ENCODE results near the gene ITGA5.
A peak's percentile ranks its signal among the peaks of the same experiment; 100 is the strongest.

ITGA5 gene

DNA sequence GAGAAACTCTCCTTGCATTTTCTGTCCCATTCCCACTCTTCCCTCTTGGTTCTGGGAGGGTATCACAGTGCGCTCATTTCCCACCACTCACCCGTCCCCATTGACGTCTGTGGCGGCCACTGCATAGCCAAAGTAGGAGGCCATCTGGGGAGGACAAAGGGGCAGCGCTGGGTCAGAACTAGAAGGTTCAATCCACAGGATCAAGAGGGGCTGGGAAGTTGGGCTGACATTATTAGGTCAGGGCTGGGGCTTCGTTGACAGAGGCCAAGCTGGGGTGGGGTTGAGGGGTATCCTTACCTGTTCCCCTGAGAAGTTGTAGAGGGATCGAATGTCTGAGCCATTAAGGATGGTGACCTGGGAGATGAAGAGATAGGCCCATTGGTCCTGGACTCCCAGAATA is 13.5 kb downstream of the ITGA5 start:
- H3K4me1 ChIP-seq (ENCODE audit: control insufficient read depth, insufficient read depth, low read length): peaks cover 24% of the 10 kb centered on the region
- peaks cover 91% of the 10 kb centered on the region for H3K36me3 ChIP-seq (ENCODE audit: control insufficient read depth, insufficient read depth, low read length, severe bottlenecking)
- H3K4me3 ChIP-seq (ENCODE audit: low read length): no peak overlapping the region
- peak overlapping the region; percentile 40 for H3K9ac ChIP-seq (ENCODE audit: low read length)
- DNase-seq (ENCODE audit: low read depth): no peak
- no peaks in the 10 kb centered on the region for H3K27me3 ChIP-seq (replicated peaks; ENCODE audit: control insufficient read depth, insufficient read depth, low read length)
- no peaks in the 10 kb centered on the region for H3K9me3 ChIP-seq (ENCODE audit: control insufficient read depth, low read length)

DNA sequence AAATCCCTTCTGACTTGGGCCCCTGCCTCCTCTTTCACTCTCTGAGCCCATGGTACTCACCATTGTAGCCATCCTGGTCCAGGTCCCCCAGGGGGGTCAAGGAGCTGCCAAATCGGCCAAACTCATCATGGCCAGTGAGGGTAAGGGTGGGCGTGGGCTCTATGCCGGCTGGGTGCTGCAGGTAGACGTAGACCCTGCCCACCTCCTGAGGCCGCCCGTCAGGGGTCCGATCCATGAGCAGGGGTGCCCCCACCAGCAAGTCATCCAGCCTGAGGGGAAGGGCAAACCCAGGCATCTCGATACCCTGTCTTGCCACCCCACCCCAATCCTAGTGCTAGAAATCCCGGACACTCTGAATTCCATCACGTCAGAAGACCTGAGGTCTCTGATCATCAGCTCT is 14.0 kb downstream of the ITGA5 start:
- peak overlapping the region; percentile 14 for H3K9ac ChIP-seq (ENCODE audit: low read length)
- H3K9me3 ChIP-seq (ENCODE audit: control insufficient read depth, low read length): no peaks in the 10 kb centered on the region
- H3K4me3 ChIP-seq (ENCODE audit: low read length): no peak overlapping the region
- peaks cover 96% of the 10 kb centered on the region for H3K36me3 ChIP-seq (ENCODE audit: control insufficient read depth, insufficient read depth, low read length, severe bottlenecking)
- H3K4me1 ChIP-seq (ENCODE audit: control insufficient read depth, insufficient read depth, low read length): peaks cover 19% of the 10 kb centered on the region
- DNase-seq (ENCODE audit: low read depth): no peak
- H3K27me3 ChIP-seq (replicated peaks; ENCODE audit: control insufficient read depth, insufficient read depth, low read length): no peaks in the 10 kb centered on the region

GRCh38 chr12:54404061-54405004 is 14.7 kb downstream of the ITGA5 start:
- peak; percentile 85 for DNase-seq (ENCODE audit: low read depth)
- H3K27me3 ChIP-seq (replicated peaks; ENCODE audit: control insufficient read depth, insufficient read depth, low read length): no peaks in the 10 kb centered on the region
- H3K4me3 ChIP-seq (ENCODE audit: low read length): no peak overlapping the region
- H3K9ac ChIP-seq (ENCODE audit: low read length): peak overlapping the region; percentile 14
- H3K4me1 ChIP-seq (ENCODE audit: control insufficient read depth, insufficient read depth, low read length): peaks cover 19% of the 10 kb centered on the region
- H3K36me3 ChIP-seq (ENCODE audit: control insufficient read depth, insufficient read depth, low read length, severe bottlenecking): peaks cover 99% of the 10 kb centered on the region
- no peaks in the 10 kb centered on the region for H3K9me3 ChIP-seq (ENCODE audit: control insufficient read depth, low read length)

DNA sequence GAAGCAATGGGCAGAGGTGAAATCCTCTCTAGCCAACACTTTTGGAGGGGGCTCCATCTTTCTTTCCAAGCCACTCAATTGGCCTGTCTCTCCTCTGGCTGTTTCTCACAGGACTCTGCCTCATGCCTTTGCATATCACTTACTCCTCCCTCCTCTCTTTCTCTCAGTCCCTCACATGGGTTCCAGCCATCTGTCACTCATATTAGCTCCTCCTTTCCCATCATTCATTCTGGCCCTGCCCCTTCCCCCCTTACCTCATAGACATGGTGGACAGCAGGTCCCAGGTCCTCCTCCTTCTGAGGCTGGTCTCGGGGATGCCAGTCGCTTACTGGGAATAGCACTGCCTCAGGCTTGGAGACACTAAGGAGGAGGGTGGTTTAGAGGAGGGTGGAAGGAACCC is 17.9 kb downstream of the ITGA5 start:
- Histone ChIP-seq H3K9ac (ENCODE audit: low read length) (no peak overlapping the region), H3K4me1 (ENCODE audit: control insufficient read depth, insufficient read depth, low read length) (no peaks in the 10 kb centered on the region), H3K9me3 (ENCODE audit: control insufficient read depth, low read length) (no peaks in the 10 kb centered on the region), H3K4me3 (ENCODE audit: low read length) (no peak overlapping the region), H3K27me3 (replicated peaks; ENCODE audit: control insufficient read depth, insufficient read depth, low read length) (no peaks in the 10 kb centered on the region), H3K36me3 (ENCODE audit: control insufficient read depth, insufficient read depth, low read length, severe bottlenecking) (peaks cover 100% of the 10 kb centered on the region)
- no peak for DNase-seq (ENCODE audit: low read depth)

DNA sequence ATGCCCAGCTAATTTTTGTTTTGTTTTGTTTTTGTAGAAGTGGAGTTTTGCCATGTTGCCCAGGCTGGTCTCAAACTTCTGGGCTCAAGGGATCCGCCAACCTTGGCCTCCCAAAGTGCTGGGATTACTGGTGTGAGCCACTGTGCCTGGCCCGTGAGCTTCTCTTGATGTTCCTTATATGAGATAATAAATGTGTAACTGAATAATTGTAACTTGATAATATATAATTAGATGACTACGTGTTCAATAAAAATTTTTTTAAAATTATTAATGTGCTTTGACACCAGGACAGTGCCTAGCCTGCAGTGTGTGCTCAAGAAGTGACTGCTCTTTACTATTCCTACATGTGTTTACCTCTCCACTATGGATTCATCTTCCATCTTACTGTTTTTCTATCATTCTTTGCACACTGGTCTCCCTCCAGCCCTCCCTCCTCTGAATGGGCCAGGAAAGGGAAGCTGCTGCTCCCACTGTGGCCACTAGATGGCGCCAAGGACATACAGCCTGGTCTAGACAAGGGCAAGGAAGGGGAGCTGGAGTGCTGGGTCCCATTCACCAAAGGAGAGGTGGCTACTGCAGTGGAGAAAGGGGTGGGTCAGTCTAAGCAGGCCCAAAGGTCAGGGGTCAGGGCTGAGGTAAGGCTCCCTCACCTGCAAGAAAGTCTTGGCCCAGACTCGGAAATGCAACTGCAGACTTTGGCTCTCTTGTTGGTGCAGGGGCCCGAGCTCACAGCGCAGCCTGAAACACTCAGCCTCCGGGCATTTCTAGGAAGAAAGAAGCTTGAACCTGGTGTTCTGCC is 19.9 kb downstream of the ITGA5 start:
- peaks cover 7% of the 10 kb centered on the region for H3K4me1 ChIP-seq (ENCODE audit: control insufficient read depth, insufficient read depth, low read length)
- DNase-seq (ENCODE audit: low read depth): peak; percentile 89
- no peak overlapping the region for H3K9ac ChIP-seq (ENCODE audit: low read length)
- H3K4me3 ChIP-seq (ENCODE audit: low read length): no peak overlapping the region
- no peaks in the 10 kb centered on the region for H3K27me3 ChIP-seq (replicated peaks; ENCODE audit: control insufficient read depth, insufficient read depth, low read length)
- H3K36me3 ChIP-seq (ENCODE audit: control insufficient read depth, insufficient read depth, low read length, severe bottlenecking): peaks cover 97% of the 10 kb centered on the region
- no peaks in the 10 kb centered on the region for H3K9me3 ChIP-seq (ENCODE audit: control insufficient read depth, low read length)

DNA sequence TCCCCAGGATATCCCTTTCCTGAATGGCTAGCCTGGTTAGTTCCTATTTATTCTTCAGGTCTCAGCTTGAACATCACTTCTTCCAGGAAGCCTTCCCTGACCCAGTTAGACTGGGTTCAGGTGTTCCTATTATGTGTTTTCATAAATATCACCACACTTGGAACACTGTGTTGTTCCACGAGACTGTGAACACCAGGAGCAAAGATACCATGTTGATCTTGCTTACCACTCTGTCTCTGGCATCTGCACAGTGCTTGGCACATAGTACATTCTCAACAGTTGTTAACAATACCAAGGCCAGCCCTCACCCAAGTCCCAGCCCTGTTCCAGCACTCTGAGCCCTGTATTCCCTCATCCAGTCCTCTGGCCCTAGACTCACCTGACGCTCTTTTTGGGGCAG is 20.8 kb downstream of the ITGA5 start:
- Histone ChIP-seq H3K27me3 (replicated peaks; ENCODE audit: control insufficient read depth, insufficient read depth, low read length) (no peaks in the 10 kb centered on the region), H3K4me3 (ENCODE audit: low read length) (no peak overlapping the region), H3K9ac (ENCODE audit: low read length) (no peak overlapping the region), H3K36me3 (ENCODE audit: control insufficient read depth, insufficient read depth, low read length, severe bottlenecking) (peaks cover 93% of the 10 kb centered on the region), H3K9me3 (ENCODE audit: control insufficient read depth, low read length) (no peaks in the 10 kb centered on the region), H3K4me1 (ENCODE audit: control insufficient read depth, insufficient read depth, low read length) (peaks cover 7% of the 10 kb centered on the region)
- DNase-seq (ENCODE audit: low read depth): no peak

- DNase-seq (ENCODE audit: low read depth): no peak
- Histone ChIP-seq H3K27me3 (replicated peaks; ENCODE audit: control insufficient read depth, insufficient read depth, low read length) (no peaks in the 10 kb centered on the region), H3K4me1 (ENCODE audit: control insufficient read depth, insufficient read depth, low read length) (peaks cover 7% of the 10 kb centered on the region), H3K9ac (ENCODE audit: low read length) (no peak overlapping the region), H3K9me3 (ENCODE audit: control insufficient read depth, low read length) (no peaks in the 10 kb centered on the region), H3K36me3 (ENCODE audit: control insufficient read depth, insufficient read depth, low read length, severe bottlenecking) (peaks cover 82% of the 10 kb centered on the region), H3K4me3 (ENCODE audit: low read length) (no peak overlapping the region)
Observed at GRCh38 chr12:54397157-54397556, 21.9 kb downstream of the ITGA5 start.

DNA sequence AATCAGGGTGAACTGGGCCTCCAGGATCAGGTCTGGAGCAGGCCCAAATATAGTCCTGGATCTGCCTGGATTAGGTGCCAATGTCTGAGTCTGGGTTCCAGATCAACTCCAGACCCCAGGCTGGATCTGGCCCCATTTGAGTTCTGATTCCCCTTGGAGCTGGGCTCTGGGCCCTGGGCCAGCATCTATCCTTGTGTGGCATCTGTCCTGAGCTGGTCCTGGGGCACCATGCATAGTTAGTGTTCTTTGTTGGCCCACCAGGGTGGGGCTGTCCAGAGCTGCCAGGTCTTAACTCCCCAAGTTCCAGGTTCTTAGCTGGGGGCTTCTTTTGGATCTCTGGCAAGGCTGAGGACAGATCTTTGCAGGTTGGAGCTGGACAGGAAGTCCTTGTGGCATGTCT is 23.5 kb downstream of the ITGA5 start:
- Histone ChIP-seq H3K36me3 (ENCODE audit: control insufficient read depth, insufficient read depth, low read length, severe bottlenecking) (peaks cover 66% of the 10 kb centered on the region), H3K4me1 (ENCODE audit: control insufficient read depth, insufficient read depth, low read length) (peaks cover 7% of the 10 kb centered on the region), H3K4me3 (ENCODE audit: low read length) (no peak overlapping the region), H3K27me3 (replicated peaks; ENCODE audit: control insufficient read depth, insufficient read depth, low read length) (no peaks in the 10 kb centered on the region), H3K9me3 (ENCODE audit: control insufficient read depth, low read length) (no peaks in the 10 kb centered on the region), H3K9ac (ENCODE audit: low read length) (no peak overlapping the region)
- no peak for DNase-seq (ENCODE audit: low read depth)

DNA sequence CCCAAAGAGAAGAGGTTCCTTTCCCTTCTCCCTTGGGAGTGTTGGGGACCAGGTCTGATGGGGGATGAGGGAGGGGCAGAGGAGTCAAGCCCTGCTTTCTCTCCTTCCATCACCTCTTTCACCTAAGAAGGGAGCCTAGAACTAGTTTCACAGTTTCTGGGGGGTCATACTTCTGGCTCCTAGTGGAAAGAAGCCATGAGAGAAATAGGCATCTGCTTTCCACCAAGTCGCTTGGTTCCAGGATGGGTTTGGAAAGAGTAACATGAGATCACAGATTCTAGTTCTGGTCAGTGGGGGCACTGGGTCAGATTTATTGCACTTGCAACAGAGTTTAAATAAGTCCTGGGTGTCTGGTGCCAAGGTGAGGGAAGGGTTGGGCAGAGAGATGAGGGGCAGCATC is 24.1 kb downstream of the ITGA5 start:
- no peak for DNase-seq (ENCODE audit: low read depth)
- no peak overlapping the region for H3K9ac ChIP-seq (ENCODE audit: low read length)
- no peak overlapping the region for H3K4me3 ChIP-seq (ENCODE audit: low read length)
- no peaks in the 10 kb centered on the region for H3K9me3 ChIP-seq (ENCODE audit: control insufficient read depth, low read length)
- H3K27me3 ChIP-seq (replicated peaks; ENCODE audit: control insufficient read depth, insufficient read depth, low read length): no peaks in the 10 kb centered on the region
- H3K4me1 ChIP-seq (ENCODE audit: control insufficient read depth, insufficient read depth, low read length): peaks cover 7% of the 10 kb centered on the region
- H3K36me3 ChIP-seq (ENCODE audit: control insufficient read depth, insufficient read depth, low read length, severe bottlenecking): peaks cover 61% of the 10 kb centered on the region

- no peaks in the 10 kb centered on the region for H3K9me3 ChIP-seq (ENCODE audit: control insufficient read depth, low read length)
- peak; percentile 88 for DNase-seq (ENCODE audit: low read depth)
- peaks cover 7% of the 10 kb centered on the region for H3K4me1 ChIP-seq (ENCODE audit: control insufficient read depth, insufficient read depth, low read length)
- H3K36me3 ChIP-seq (ENCODE audit: control insufficient read depth, insufficient read depth, low read length, severe bottlenecking): peaks cover 54% of the 10 kb centered on the region
- no peaks in the 10 kb centered on the region for H3K27me3 ChIP-seq (replicated peaks; ENCODE audit: control insufficient read depth, insufficient read depth, low read length)
- no peak overlapping the region for H3K4me3 ChIP-seq (ENCODE audit: low read length)
- H3K9ac ChIP-seq (ENCODE audit: low read length): no peak overlapping the region
Observed at GRCh38 chr12:54394281-54394719, 24.8 kb downstream of the ITGA5 start.

- H3K9me3 ChIP-seq (ENCODE audit: control insufficient read depth, low read length): no peaks in the 10 kb centered on the region
- H3K4me1 ChIP-seq (ENCODE audit: control insufficient read depth, insufficient read depth, low read length): peaks cover 7% of the 10 kb centered on the region
- no peaks in the 10 kb centered on the region for H3K27me3 ChIP-seq (replicated peaks; ENCODE audit: control insufficient read depth, insufficient read depth, low read length)
- peaks cover 48% of the 10 kb centered on the region for H3K36me3 ChIP-seq (ENCODE audit: control insufficient read depth, insufficient read depth, low read length, severe bottlenecking)
- no peak overlapping the region for H3K4me3 ChIP-seq (ENCODE audit: low read length)
- H3K9ac ChIP-seq (ENCODE audit: low read length): no peak overlapping the region
- DNase-seq (ENCODE audit: low read depth): no peak
Observed at GRCh38 chr12:54393743-54394142, 25.3 kb downstream of the ITGA5 start.
